NCI-H1105 treated with DMSO at 0.1 percent for 48 hours (cell line): ENCODE results near the gene LTF.
"Not testable (repeated sequence)": the region's sequence is repeated elsewhere in the genome, so short reads cannot be mapped to it uniquely, and the experiment has no call there.

ENCODE experiments used
- DNase-seq: peaks from one replicate; lab custom pipeline; 2025; lab: John Stamatoyannopoulos, UW

Gene LTF

GRCh38 chr3:46440531-46441294, 24.0 kb downstream of the LTF start:
- DNase-seq = no peak

DNA sequence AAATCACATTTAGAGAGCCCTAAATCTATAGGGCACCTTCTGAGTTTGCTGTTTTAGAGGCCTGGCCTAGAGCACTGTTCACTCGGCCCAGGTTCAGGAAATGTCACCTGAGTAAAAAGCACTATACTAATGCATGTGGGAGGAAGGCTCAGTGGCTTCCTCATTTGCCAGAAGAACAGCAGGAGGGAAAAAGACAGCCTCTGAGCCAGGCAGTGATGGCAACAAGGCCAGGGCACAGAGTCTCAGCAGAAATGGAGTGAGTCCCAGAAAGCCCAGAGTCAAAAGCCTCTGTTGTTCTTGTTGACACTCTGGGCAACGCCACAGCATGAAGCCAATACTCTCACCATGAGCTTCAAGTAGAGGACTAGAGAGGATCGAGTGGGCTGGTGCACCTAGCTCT, 25.9 kb downstream of the LTF start:
- DNase-seq = no peak

DNA sequence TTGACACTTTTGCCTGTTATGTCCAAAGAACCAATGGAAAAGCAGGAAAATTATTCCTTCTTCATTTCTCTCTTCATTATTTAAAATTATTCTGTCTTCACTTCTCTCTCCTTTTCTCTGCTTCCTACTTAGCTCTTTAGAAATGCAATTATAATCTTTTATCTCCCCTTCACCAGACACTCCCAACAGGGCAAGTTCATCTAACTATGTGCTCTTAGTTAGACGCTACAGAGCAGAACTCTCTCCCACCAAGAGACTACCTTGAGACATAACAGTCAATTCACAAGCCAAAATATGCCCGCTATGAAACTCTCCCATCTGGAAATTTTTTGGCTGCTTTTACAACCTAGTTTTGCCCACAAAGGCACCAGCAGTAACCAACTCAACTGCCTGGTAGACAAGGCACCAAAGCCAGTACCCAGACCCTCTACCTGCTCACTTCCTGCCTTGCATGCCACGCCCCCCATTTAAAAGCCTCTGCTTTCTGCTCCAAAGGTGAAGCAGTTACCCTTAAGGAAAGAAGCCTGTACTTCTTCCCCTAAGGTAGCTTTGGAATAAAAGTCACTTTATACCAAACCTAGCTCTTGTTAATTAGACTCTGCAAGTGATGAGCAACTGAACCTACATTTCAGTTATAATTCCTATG, 29.5 kb downstream of the LTF start:
- DNase-seq = no peak

DNA sequence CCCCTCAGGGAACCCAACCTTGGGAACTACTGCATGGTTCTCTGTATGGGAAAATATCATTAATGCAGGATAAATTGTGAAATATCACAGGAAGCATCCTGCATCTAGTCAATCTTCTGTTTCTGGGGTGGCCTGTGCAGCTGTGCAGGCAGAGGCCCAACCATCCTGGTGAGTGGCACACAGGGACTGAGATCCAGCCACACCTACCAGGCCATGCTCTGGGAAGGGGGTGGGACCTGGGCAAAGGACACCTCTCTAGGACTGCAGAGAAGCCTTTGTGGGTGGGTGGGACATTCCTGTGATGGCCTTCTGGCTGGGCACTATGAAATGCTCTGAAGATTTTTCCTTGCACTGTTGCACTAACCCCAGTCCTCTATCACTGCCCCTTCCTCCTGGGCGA, 30.9 kb downstream of the LTF start:
- DNase-seq = no peak

GRCh38 chr3:46433118-46433517, 31.6 kb downstream of the LTF start:
- DNase-seq = not testable (repeated sequence)

DNA sequence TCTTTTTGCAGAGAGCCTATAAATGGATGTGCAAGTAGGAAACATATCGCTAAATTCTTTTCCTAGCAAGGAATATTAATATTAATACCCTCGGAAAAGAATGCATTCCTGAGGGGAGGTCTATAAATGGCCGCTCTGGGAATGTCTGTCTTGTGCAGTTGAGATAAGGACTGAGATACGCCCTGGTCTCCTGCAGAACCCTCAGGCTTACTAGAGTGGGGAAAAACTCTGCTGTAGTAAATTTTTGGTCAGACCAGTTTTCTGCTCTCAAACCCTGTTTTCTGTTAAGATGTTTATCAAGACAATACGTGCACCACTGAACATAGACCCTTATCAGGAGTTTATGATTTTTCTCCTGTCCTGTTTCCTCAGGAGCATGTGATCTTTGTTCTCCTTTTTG, 32.8 kb downstream of the LTF start:
- not testable (repeated sequence) for DNase-seq

DNA sequence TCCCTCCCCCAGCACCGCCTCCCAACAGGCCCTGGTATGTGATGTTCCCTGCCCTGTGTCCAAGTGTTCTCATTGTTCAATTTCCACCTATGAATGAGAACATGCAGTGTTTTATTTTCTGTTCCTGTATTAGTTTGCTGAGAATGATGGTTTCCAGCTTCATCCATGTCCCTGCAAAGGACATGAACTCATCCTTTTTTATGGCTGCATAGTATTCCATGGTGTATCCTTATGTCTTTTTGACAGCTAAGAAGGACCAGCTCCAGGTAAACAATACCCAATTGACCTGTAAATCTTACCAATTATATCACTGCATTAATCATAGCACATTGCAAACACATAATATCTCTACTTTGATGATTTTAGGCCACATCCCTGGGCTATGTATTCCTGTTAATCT, 33.8 kb downstream of the LTF start:
- DNase-seq = not testable (repeated sequence)

DNA sequence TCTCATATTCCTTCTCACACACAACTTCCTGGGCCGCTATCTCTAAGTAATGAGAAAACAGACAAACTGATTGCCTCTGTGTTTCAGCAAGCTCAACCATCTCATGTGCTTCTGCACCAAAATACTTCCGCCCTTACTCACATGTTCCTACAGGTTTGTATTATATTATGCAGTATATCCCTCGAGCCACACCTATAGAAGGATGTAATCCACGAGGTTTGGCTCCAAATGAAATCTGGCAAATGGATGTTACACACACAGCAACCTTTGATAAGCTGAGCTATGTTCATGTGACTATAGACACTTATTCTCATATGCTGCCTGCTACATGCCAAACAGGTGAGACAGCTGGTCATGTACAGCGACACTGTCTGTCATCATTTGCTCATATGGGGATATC, 35.0 kb downstream of the LTF start:
- no peak for DNase-seq

- DNase-seq = no peak
Observed at GRCh38 chr3:46429250-46429649, 35.5 kb downstream of the LTF start.

GRCh38 chr3:46427916-46428833, 36.5 kb downstream of the LTF start:
- no peak for DNase-seq

GRCh38 chr3:46427404-46427803, 37.3 kb downstream of the LTF start:
- not testable (repeated sequence) for DNase-seq

- not testable (repeated sequence) for DNase-seq
Observed at GRCh38 chr3:46426476-46426875, 38.2 kb downstream of the LTF start.

DNA sequence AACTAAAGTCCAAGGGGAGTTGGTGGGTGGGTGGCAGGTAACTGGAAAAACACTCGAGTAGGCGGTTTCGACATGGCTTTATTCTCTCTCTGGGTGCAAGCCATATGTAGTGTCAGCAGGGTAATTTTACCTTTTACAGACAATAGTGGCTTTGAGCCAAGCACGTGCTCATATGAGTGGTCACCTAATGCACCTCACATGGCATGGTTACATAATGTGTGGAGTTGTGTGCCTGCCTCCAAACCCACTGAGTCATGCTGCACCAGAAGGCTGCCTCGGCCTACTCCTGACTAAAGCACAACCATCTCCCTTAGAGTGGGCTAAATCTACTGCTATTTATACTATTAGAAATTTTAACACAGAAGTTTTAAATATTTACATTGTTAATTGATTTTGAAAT, 41.1 kb downstream of the LTF start:
- no peak for DNase-seq

- no peak for DNase-seq
Observed at GRCh38 chr3:46422617-46423016, 42.1 kb downstream of the LTF start.

- DNase-seq = no peak
Observed at GRCh38 chr3:46420931-46421330, 43.8 kb downstream of the LTF start.

GRCh38 chr3:46419816-46420215, 44.9 kb downstream of the LTF start:
- no peak for DNase-seq

DNA sequence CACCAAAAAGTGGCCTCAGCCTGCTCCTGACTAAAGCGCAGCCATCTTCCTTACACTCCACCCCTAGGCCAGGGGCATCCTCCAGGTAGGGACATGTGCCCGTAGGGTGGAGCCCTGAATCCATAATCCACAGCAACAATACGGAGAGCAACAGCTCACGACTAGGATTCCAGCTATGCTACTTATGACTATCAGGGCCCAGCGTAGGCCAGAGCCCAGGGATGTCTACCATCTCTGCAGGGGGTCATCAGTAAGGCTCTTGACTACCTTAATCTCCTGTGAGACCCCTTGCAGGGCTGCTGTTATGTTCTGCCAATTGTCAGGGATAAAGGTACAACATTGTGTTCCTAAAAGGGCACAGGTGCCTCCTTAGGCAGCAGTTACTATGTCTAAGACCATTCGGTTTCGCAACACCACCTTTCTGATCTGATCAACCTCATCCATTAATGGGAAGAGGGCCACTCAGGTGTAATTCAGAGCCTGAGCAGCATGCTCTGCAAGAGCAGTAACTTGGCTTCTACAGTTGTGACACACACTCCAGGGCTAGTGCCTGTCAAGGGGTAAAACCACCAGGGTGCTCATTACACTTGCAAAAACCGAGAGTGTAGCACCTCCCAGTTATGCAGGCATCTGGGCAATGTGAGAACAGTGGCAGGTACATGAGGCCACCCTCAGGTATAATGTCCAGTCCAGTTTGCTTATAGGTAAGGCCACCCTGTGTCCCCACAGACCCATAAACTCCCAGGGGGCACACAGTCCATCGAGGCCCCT, 46.7 kb downstream of the LTF start:
- no peak for DNase-seq

GRCh38 chr3:46416811-46417510, 47.7 kb downstream of the LTF start:
- peak; percentile 41 for DNase-seq

- DNase-seq = peak; percentile 77
Observed at GRCh38 chr3:46416125-46416810, 48.4 kb downstream of the LTF start.

- DNase-seq = no peak
Observed at GRCh38 chr3:46414739-46415138, 50.0 kb downstream of the LTF start.

- no peak for DNase-seq
Observed at GRCh38 chr3:46413951-46414350, 50.8 kb downstream of the LTF start.
